ENCODE results near the gene GDF11.

GDF11 gene

DNA sequence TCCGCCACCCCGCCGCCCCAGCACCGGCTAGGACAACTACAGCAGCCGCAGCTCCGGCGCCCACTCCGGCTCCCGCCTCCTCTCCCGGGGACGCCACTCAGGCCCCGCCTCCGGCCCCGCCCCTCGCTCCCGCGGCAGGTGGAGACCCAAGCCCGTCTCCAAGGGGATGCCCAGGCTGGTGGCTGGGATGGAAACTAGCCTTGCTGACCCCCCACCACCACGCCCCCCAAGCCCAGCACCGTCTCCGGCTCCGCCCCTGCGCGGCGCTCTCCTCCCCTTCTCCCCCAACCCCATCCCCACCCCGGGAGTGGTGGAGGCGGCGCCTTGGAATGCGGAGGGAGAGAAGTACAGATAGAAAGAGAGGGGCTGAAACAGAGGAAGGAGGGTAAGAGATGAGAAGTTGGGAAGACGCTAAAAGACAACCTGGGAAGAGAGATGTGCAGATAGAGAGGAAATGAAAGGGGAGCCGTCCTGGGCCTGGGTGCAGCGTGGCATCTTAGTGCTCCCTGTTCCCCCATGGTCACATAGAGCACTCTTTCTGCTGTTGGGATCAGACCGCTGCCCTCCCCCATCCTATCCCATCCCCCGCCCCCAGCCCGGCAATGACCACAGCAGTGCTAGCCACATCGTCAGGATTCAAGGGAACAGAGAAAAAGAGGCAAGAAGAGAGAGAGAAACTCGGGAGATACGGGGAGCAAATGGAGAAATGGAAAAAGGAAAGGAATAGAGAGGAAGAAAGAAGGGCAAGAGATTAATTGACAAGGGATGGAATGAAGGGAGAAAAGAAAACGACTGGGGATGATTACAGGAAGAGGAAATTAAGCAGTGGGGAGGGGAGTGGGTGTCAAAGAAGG, 34.9 kb upstream of the GDF11 start, which contains the start of gene ITGA7:
TSS of gene ITGA7 (minus strand) at position 64 of the 854 bp plus-strand sequence. CDS start 222 bp downstream, outside the sequence.
- DNase-seq, result no peak

DNA sequence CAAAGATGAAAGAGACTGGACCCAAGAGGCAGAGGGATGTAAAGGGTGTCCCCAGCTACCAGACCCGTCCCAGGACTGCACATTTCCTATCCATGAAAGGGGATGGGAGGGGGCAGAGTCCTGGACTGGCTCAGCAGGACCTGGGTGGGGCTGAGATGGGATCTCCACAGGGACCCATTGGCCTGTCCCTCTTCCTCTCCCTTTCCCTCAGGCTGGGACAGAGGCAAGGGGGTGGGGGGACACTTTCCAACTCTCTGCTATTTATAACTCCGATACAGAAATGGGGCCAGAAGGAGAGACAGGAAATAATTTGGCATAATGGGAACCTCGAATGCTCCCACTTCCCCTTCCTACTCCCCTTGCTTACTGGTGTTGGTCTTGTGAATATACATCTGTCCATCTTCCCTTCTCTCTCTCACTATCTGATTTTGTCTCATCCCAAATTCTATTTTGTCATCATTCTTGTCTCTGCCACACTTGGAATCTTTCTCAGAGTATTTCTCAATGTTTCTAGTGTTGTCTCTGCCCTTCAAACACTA, 34.2 kb upstream of the GDF11 start:
- DNase-seq, result no peak

DNA sequence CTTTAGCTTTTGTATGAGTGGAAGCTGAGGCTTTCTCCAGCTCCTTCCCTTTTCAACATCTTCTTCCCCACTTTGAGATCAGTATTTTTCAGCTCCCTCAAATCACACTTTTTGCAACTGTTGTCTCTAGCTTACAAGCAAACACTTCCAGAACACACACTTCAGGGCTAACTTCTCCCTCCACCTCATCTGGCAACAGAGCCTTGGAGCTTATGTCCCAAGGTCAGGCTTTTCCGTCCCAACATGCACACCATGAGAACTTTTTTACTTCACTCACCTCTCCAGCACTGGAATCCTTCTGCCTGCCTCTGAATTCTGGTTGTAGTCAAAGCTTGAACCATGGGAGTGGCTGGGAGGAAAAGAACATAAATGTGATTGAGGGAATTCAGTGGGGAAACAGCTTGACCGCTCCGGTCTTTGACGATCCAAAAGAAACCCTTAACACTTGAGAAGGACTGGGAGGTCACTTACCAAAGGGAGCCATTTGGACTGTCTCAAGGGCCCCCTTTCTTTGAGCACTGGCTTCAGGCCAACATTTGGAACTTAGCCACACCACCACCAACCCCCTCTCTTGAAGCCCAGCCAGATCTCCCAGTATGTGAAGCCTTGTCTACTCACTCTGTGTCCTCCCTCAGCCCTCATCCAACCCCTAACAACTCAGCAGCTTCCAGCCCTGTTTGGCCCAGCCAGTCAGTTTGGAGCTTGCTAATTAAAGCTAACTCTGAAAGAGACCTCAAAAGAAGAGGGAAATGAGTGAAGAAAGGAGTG, 31.0 kb upstream of the GDF11 start:
- DNase-seq, result no peak

DNA sequence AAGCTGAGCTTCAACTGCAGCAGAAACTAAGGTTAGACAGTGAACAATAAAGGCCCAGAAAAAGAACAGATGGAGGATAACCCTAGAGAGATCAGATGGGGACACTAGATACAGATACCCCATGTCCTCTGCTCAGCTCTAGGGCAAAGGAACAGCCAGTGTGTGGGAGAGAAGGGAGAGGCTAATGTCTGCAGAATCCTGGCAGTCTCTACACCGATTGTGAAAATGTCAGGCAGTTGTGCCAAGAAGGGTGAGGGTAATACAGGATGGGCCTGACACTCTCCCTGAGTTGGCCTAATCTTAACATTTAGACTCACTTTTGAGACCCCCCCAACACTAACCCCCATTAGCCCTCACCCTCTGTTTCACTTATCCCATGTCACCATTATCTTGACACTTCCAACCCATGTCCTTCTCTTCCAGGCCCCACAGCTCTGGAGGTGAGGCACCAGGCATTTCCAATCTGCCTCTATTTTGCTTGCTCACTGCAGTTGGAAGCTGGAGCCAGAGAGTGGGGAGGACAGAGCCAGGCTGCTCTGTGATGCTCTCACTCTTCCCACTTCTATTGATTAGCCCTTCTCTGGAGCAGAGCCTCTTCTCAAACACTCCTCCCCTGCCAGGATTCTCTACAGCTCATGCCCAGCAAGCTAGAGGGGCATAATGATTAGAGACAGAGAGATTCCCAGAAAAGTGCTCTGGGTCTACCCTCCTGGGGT, 30.1 kb upstream of the GDF11 start:
- DNase-seq, result no peak

DNA sequence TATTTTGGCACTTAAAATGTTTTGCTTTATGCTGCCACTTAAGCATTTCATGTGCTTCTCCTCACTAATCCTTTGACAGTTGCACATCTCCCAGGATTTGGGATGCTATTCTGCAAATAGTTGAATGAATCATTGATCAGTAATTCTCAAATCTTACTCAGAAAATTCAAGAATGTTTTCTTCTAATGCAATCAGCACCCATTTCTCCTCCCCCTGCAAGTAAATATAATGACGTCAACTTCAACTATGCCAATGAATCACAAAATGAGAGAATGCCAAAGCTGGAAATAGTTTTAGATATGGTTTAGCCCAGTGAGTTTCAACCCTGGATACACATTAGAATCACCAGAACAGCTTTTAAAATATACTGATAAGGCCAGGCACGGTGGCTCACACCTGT, 29.2 kb upstream of the GDF11 start:
- DNase-seq, result no peak

DNA sequence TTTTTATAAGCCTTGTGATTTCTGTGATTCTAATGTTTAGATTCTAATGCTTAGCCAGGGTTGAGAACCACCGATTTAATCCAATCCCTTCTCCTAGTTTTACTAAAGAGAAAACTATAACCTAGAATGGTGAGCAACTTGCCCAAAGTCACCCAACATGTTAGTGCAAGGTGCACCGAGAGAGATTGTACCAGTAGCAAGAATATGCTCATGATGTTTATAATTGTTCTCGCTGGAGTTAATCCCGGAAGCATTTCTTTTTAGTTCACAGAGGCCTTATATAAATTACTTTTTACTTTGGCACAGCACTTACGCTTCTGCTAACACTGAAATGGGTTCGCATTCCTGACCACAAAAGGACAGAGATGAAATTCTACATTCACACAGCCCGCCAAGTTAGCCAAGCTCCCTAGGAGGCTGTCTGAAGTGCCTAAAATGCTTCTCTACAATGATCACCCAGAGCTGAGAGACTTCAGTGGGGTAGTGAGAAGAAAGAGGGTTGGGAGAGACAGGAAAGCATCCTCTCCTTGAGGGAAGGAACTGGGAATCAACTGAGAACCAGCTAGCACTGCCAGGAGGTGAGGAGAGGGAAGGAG, 27.7 kb upstream of the GDF11 start:
- DNase-seq, result no peak

DNA sequence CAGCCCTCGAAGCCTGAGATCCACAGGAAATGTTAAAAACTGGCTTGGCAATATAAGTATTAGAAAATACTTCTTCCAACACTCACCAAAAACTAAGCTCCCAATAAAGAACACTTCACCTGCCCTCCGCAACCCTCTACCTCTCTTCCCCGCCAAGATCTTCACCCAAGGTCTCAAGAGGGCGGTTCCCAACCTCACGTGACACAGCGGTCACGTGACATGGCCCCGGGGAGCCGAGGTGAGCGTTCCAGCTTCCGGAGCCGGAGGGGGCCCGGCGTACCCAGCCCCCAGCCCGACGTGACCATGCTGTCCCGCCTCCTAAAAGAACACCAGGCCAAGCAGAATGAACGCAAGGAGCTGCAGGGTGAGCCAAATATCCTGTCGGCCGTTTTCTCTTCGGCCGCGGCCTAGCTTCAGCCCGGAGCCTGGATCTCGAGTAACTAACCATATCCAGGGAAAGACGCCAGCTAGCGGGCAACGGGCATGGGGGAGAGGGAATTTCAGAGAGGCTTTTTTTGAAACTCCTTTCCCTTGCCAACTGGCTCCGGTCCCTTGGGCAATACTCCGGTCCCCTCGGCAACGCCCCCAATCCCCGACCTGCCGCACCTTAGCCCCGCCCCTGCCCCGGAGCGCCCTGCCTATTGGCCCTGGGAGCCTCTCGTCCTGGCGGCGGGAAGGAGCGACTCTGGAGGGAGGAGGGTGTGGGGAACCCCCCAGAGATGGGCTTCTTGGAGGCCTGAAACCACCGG, 26.9 kb upstream of the GDF11 start, which contains the start of gene BLOC1S1:
TSS of gene BLOC1S1 (plus strand) at position 214 of the 749 bp plus-strand sequence. CDS start at position 220, 6 bp downstream.
- DNase-seq, result peak; percentile 76

DNA sequence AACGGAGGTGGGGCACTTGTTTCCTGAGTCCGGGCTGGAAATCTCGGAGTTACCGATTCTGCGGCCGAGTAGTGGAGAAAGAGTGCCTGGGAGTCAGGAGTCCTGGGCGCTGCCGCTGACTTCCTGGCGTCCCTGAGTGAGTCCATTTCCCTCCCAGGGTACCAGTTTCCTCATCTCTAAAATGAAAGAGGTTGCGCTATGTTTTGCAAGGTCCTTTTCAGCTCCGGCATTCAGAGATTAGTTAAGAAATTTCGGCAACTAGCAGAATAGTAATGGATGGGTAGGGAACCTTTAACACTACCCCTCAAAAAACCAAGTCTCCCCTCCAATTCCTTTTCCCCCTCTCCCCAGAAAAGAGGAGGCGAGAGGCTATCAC, 26.4 kb upstream of the GDF11 start:
- no peak for DNase-seq

DNA sequence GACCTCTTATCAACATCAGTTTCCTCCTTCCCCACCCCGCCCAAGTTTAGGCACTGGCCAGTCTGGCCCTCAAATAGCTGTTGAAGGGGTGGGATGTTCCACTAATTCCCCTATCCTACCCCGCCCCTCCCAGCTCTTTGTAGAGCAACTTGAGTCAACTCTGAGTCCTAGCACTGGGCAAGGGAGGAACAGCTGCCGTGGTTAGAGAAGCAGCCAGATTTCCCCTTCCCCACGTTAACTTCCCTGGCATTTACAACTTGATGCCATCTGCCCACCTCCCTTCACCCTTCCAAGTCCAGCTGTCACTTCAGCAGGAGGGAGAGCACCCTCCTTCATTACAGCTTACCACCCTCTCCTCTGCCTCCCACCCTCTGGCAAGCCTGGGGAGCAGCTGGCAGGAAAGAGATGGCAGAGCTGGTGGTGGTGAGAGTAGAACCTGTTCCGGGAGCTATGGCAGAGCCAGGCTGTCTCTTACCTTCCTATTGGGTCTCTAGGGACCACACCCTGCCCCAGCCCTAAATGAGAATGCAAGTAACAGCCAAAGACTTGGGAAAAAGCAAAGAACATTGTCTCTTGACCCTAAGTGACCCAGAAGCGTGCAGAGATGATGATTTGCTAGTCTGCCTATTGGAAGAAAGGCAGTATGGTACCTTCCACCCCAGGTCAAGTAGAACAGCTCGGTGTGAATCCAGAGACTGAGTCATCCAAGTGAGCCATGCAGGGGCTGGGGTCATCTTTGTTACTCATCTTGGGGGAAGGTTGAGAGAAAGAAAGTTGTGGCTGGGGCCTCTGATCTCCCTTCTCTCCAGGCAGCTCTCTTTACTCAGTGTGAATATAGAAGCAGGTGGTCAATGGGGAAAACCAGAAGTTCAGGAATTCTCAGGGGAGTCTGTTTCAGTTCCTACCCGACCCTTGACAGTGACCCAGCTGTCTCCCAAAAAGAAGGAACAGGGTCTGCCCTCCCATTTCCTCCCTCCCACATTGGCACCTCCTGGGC, 25.6 kb upstream of the GDF11 start:
- no peak for DNase-seq

DNA sequence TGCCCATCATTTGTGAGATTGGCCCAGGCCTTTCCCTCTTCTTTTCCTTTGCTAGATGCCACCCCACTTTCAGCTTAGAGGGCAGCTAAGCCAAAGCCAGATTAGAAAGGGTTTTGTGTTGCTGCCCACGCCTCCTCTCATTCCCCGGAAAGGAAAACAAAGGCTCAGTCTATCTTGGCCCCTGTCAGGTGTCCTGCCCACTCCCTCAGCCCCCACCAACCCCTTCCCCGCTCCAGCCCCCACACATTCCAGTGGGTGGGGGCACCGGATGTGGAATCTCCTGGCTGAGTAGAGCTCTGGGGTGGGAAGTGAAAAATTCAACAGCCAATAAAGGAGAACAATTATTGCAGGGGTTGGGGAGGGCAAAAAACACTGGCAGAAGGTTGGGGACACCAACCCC, 24.9 kb upstream of the GDF11 start:
- DNase-seq, result no peak

DNA sequence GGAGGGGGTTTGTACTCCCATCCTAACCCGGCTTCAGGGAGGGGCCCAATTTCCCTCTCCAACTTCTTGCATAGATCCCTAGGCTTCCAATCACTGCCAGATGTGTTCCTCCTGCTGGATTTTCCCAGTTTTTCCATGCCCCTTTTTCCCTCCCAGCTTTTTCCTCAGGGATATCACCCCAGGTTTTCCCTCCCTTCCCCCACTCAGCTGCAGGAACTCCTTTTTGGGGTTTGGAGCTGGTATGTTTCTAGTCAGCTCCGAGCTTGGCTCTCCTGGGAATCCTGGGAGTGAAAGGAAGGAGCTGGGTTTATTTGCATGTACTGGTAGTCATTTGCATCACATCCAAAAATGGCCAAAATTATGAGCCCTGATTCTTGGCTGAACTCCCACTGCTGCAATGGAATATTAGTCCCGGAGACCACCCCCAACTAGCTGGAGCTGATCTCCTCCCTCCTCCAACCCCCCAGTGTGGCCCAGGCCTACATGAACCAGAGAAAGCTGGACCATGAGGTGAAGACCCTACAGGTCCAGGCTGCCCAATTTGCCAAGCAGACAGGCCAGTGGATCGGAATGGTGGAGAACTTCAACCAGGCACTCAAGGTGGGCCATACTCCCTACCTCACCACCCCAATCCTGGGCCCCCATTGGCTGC, 24.2 kb upstream of the GDF11 start:
- no peak for DNase-seq

DNA sequence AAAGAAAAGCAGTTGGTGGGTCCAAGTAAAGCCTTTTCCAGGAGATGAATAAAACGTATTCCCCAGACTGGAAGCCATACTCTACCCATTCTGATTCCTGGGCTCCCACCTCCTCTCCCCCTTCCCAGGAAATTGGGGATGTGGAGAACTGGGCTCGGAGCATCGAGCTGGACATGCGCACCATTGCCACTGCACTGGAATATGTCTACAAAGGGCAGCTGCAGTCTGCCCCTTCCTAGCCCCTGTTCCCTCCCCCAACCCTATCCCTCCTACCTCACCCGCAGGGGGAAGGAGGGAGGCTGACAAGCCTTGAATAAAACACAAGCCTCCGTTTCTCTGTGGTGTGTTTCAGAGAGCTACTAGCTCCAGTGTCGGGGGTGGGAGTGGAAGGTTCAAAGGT, 23.6 kb upstream of the GDF11 start:
- no peak for DNase-seq

DNA sequence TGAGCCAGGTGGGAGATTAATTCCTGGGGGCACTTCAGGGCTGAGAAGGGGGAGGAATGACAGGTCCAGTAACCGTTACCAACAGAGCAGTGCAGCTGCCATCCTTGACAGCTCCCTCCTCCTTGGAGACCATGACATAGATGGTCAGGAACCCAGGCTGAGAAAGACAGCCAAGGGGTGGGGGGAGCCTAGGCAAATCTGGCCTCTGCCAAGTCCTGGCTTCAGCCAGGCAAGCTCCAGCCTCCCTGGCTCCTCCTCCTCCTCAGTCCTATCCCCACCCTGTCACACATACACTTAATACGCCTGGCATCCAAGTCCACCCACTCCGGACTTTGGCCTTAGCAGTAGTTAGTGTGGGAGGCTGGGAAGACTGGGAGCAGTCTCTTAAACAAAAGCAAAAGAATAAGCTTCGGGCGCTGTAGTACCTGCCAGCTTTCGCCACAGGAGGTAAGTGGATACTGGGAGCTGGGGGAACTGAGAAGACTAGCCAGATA, 22.8 kb upstream of the GDF11 start, which contains the start of gene RDH5:
TSS of gene RDH5 (plus strand) at position 323 of the 494 bp plus-strand sequence. CDS start 792 bp downstream, outside the sequence.
- DNase-seq, result no peak

DNA sequence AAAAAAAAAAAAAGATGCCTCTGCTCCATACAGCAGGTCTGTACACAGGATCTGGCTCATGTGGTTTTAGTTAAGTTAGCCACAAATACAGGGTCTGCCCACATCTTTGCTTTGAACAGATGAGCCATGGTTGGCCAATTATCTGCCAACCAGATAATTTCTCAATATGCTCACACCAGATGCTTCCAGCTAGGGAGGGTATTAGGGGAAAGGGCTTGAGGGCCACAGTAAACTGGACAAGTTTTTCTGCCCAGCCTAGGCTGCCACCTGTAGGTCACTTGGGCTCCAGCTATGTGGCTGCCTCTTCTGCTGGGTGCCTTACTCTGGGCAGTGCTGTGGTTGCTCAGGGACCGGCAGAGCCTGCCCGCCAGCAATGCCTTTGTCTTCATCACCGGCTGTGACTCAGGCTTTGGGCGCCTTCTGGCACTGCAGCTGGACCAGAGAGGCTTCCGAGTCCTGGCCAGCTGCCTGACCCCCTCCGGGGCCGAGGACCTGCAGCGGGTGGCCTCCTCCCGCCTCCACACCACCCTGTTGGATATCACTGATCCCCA, 22.0 kb upstream of the GDF11 start:
- no peak for DNase-seq

DNA sequence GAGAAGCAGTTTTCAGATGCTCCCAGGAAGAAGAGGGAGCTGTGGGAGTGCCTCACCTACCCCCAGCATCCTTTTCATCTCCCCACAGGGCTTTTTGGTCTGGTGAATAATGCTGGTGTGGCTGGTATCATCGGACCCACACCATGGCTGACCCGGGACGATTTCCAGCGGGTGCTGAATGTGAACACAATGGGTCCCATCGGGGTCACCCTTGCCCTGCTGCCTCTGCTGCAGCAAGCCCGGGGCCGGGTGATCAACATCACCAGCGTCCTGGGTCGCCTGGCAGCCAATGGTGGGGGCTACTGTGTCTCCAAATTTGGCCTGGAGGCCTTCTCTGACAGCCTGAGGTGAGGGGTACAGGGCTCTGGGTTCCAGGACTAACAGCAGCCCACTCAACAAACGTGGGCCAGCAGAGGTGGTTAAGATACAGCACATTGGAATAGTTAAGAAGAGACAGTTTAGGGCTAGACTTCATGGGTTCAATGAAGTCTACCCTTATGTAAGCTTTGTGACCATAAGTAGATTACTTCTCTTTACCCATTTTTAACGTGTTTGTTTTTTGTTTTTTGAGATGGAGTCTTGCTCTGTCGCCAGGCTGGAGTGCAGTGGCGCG, 21.2 kb upstream of the GDF11 start:
- DNase-seq, result no peak

DNA sequence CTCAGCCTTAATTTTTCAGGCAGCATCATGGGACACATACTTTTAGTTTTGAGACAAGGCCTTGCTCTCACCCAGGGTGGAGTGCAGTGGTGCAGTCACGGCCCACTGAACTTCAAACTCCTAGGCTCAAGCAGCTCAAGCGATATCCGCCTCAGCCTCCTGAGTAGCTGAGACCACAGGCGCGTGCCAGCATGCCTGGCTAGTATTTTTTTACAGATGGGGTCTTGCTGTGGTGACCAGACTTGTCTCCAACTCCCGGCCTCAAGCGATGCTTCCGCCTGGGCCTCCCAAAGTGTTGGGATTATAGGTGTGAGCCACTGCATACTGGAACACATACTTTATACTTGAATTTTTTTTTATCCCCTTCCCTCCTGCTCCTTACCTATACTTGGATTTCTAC, 20.0 kb upstream of the GDF11 start:
- DNase-seq, result no peak

DNA sequence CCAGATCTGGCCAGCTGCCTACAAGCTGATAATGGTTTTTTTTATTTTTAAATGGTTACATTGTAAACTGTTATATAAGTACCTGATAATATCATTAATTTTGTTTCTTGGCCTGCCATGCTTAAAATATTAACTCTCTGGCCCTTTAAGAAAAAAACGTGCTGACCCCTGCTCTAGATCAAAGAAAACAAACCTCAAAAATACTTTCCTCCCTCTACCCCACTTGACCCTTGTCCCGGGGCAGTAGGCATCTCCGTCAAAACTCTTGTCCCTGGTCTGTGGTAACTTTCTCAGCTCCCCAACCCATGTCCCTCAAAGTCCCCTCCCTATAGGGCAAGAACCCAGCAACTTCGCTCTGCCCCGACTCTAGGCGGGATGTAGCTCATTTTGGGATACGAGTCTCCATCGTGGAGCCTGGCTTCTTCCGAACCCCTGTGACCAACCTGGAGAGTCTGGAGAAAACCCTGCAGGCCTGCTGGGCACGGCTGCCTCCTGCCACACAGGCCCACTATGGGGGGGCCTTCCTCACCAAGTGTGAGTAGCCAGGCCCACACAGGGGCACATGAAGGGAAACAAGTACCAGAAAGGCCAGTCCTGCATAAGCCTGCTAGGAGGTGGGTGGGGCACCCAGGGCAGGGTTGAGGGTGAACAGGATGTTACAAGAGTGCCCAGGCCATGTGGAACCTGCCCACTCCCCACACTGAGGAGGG, 19.3 kb upstream of the GDF11 start:
- no peak for DNase-seq

DNA sequence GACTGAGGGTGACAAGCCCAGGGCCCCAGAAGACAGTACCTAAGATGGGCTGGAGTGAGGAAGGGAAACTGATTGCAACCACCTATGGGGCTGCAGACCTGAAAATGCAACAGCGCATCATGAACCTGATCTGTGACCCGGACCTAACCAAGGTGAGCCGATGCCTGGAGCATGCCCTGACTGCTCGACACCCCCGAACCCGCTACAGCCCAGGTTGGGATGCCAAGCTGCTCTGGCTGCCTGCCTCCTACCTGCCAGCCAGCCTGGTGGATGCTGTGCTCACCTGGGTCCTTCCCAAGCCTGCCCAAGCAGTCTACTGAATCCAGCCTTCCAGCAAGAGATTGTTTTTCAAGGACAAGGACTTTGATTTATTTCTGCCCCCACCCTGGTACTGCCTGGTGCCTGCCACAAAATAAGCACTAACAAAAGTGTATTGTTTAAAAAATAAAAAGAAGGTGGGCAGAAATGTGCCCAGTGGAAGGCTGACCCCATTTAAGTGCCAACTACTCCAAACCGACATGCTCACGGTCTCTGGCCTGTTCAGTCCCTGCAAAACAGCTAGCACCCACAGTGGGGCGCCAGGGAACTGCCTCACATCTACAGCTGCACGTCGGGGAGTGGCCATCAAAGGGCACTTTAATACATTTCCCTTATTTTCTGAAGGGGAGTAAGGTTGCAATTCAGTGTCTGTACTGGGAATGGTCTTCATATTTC, 18.5 kb upstream of the GDF11 start:
- DNase-seq, result no peak

Data from NCI-H2029 treated with DMSO at 0.1 percent for 48 hours (cell line).